ENCODE results near the gene MFAP3.
"Not testable (repeated sequence)": the region's sequence is repeated elsewhere in the genome, so short reads cannot be mapped to it uniquely, and the experiment has no call there.

The MFAP3 gene

DNA sequence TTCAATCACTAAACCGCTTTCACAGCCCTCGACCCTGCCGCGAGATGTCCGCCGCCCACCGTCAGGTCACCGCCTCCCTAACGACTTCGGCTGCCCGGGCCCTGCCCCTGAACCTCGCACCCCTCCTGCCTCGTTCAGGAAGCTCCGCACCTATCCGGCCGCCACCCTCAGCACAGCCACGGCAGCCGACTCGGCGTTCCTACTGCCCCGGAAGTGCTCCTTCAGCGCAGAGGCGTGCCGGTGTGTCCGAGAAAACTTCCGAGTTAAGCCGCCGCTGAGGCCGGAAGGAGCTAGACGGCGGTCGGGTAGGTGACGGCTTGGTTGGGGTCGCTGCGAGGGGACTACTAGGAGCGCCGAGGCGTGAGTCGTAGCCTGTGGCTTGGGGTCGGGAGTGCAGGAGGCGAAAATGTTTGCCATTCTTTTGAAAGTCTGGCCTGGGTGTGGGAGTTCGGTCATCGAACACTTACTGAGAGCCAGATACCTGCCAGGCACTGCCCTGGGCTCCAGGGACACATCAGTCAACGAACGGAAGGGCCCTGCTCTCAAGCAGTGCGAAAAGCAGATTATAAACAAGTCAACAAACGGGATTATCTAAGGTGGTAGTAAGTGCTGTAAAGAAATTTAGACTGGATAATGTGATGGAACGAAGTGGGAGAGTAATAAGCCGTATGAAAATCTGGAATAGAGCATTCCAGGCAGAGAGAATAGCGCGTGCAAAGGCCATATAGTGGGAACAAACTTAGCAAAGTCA lies at the start of gene MFAP3, which contains the start of gene FAM114A2:
Gene MFAP3, plus strand, starts transcription at position 261 of the 751 bp plus-strand sequence. CDS start 10,756 bp downstream, outside the sequence.
Gene FAM114A2, minus strand, starts transcription at position 204 of the 751 bp plus-strand sequence. CDS start 3,957 bp downstream, outside the sequence.
- DNase-seq, result peak; percentile 57

DNA sequence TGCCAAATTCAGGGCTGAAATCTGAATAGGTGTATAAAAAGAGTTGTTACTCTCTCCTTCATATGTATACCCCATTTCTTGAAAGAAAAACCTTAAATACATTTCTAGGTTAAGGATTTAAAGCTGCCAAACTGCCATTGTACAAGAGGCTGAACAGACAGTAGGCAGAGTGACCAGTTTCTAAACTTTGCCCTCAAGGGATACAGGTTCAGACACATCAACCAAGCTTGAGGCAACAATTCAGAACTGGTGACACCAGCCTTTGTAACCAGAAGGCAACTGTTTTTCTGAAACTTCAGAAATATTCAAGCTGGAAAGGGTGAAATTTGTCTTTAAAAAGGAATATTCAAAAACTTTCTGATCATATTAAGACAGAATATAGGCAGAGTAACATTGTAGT lies 47.6 kb upstream of the MFAP3 start:
- no peak for DNase-seq

DNA sequence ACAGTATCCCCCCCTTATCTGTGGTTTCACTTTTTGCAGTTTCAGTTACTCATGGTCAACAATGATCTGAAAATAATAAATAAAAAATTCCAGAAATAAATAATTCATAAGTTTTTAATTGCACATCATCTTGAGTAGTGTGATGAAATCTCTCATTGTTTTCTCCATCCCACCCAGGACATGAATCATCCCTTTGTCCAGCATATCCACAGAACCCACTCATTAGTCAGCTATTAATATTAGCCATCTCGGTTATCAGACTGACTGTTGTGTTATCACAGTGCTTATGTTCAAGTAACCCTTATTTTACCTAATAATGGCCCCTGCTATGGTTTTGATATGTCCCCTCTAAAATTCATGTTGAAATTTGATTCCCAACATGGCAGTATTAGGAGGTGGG lies 40.8 kb upstream of the MFAP3 start:
- no peak for DNase-seq

DNA sequence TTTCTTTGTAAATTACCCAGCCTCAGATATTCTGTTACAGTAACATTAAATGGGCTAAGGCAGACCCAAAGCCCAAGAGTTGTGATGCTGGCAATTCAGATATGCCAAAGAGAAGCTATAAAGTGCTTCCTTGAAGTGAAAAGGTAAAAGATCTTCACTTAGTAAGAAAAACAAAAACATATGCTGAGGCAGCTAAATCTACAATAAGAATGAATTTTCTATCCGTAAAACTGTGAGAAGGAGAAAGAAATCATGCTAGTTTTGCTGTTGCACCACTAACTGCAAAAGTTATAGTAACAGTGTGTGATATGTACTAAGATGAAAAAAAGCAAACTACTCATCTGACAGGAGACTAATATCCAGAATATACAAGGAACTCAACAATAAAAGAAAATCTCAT lies 40.0 kb upstream of the MFAP3 start:
- no peak for DNase-seq

DNA sequence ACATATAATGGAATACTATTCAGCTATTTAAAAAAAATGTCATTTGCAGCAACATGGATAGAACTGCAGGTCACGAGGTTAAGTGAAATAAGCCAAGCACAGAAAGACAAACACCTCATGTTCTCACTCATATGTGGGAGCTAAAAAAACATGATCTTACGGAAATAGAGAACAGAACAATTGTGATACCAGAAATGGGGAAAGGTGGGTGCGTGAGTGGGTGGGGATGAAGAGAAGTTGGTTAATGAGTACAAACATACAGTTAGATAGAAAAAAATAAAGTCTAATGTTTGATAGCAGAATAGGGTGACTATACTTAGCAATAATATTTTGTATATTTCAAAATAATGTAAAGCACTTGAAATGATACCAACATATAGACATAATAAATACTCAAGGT lies 38.8 kb upstream of the MFAP3 start:
- no peak for DNase-seq

DNA sequence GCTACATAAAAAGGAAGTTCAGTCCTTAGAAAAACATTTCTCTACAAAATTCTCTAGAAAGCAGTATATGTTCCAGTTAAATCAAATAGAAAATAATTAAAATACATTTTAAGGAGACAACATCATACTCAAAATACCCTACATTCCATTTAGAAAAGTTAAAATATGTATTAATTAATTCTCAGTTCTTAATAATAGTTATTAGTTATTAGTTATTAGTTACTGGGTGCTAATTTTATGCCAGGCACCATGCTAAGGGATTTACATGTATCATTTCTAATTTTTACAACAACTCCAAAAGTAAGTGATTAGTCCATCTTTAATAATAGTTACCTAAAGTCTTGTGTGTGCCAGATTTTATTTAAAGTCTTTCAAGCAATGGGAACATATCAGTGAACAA lies 38.1 kb upstream of the MFAP3 start:
- DNase-seq, result no peak

DNA sequence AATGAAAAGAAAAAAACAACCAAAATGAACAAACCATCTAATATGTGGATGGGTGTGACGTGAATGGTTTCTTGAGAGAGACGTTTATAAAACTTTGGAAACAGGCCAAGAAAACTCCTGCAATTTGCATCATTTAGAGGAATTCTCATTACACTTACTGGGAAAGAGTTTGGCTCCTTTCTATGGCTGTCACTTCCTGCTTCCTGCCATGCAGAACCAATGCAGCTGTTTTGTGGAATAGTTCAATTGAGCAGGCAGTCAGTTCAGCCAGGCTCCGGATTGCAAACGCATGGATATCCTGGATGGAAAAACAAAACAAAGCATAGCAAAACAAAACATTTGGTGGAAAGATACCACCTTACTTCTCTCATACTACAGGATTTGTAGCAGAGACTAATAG lies 36.7 kb upstream of the MFAP3 start:
- no peak for DNase-seq

DNA sequence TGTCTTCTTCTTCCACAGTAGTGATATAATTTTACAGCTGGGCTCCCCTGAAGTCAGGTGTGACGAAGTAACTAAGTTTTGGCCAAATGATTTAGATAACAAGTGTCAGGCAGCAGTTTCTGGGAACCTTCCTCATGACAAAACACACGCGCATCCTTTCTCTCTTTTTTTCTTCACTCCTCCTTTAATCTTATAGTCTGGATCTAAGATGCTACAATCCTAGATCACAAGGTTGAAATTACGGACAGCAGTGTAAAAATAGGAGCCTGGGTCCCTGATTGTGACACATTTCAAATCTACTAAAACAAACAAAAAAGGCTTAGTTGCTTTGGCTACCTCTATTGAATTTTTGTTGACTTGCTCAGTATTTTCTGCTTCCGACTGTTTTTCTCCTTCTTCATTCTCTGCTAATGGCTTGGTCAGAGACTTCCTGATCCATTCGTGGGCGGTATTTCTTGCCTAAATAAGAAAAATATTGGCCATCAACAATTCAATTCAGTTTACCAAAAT lies 36.2 kb upstream of the MFAP3 start:
- DNase-seq, result no peak

DNA sequence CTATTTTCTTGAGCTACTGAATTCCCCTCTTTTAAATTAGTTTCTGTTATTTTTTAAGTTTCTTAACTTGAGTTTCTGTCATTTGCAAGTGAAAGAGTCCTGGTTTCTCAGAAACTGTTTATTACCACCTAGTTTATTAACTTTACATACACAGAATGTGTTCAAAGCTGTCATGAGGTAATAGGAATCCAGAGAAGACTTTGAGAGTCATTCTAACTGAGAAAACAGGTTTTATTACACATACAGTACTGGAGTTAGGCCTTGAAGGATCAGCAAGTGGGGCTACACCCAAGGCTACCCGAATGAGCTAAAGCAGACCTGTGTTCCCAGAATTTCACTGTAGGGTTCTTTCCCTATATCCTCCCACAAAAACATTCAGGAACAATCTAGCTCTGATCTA lies 33.1 kb upstream of the MFAP3 start:
- DNase-seq, result no peak

DNA sequence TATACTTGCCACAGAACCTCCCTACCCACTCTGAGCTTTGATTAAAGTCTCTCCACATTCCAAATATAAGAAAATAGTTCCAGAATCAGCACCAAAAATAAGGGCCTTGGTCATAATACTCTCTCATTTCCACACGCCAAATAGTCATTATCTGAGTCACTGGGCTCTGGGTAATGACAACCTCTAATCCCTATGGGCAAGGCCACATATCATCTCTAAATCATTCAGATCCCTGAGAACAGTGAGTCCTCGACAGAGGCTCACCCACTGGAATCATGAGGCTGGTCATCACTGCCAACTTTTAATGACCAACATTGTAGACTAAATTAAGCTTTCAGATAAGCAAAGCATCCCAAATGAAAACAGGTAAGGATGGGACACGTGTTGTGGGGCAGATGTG lies 28.1 kb upstream of the MFAP3 start:
- no peak for DNase-seq

DNA sequence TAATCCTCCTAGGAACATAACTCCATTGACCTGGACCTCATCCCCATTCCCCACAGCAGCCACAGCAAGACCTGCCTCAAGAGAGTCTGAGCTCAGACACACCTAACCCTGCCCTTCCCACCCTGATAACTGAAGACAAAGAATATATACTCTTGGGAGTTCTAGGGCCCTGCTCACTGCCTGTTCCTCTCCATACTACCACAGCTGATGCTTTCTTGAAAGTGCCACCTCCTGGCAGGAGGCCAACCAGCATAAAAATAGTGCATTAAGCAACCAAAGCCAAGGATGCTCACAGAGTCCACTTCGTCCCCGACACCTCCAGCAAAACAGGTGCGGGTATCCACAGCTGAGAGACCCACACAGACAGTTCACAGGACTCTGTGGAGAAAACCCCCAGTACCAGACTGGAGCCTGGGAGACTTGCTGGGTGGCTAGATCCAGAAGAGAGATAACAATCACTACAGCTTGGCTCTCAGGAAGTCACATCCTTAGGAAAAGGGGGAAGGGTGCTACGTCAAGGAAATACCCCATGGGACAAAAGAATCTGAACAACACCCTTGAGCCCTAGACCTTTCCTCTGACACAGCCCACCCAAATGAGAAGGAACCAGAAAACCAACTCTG lies 23.6 kb upstream of the MFAP3 start:
- no peak for DNase-seq

DNA sequence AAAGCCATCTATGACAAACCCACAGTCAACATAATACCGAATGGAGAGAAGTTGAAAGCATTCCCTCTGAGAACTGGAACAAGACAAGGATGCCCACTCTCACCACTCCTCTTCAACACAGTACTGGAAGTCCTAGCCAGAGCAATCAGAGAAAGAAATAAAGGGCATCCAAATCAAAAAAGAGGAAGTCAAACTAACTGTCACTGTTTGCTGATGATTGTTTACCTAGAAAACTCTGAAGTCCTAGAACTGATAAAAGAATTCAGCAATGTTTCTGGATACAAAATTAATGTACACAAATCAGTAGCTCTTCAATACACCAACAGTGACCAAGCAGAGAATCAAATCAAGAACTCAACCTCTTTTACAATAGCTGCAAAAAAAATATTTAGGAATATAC lies 19.8 kb upstream of the MFAP3 start:
- DNase-seq, result not testable (repeated sequence)

DNA sequence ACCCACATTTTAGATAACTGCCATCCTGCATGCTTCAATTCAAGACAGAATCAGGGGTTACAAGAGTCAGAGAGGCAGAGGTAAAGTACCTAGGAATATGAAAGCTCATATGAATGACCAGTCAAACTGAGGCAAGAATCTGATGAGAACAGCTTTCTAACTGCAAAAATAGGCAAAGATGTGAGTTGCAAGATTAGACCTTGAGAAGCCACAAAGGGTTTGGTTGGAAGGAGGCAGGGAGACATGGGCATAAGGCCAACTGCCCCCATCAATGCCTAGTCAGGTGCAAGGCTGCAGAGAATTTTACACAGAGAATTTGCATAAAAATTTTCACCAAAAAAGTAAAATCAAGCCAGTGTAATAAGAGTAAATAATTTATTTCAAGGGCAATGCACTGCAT lies 12.8 kb upstream of the MFAP3 start:
- no peak for DNase-seq

DNA sequence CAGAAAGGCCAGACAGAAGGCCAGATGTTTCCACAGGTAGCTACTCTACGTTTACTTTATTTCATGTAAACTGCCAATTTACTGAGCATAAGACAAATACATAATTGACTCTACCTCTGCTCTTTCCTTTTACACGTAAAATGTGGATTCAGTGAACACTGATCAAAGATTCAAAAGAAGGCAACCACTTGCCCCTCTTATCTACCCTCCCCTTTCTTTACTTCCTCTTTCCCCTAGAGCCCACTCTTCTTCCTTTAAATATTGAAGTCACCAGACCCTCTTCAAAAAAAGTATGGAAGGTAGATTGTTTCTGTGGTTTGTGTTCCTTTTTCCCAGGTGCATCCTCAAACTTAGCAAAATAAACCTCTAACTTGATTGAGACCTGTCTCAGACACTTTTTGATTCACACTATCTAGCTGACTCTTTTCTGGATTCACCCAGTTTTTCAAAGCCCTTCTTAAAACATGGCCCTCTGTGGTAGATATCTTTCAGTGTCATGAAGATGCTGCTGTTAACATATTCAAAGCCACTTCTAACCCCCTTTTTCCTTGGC lies 6.8 kb upstream of the MFAP3 start:
- no peak for DNase-seq

DNA sequence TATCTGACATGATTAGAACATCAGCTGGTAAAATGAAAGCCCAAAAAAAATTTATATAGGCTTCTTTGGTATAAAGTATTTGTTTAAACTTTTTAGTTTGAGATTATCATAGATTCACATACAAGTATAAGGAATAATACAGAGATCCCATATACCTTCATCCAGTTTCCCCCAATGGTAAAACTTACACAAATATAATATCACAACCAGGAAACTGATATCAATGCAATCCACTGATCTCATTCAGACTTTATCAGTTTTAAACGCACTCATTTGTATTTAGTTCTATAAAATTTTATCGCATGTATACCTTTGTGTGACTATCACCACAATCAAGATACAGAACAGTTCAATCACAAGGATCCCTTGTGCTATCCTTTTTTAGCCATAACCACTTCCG lies 3.8 kb upstream of the MFAP3 start:
- DNase-seq, result no peak

DNA sequence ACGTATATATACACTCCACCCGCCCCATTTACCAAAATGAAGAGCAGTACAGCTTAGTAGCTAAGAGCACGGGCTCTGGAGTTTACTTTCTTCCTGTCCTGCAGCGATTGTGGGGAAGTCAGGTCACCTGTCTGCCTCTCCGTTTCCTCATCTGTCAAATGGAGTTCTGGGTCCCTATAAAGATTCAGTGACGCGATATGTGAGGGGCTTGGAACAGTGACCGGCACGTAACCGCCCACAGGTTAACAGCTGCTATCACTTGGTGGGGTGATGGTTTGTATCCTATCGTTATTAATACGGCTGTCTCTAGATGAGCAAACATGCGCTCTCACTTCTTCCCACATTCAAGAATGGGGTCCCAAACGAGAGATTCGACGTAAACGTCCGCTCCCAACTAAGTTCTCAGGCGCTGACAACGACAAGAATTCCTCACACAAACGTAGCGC lies 483 bp upstream of the MFAP3 start:
- no peak for DNase-seq

DNA sequence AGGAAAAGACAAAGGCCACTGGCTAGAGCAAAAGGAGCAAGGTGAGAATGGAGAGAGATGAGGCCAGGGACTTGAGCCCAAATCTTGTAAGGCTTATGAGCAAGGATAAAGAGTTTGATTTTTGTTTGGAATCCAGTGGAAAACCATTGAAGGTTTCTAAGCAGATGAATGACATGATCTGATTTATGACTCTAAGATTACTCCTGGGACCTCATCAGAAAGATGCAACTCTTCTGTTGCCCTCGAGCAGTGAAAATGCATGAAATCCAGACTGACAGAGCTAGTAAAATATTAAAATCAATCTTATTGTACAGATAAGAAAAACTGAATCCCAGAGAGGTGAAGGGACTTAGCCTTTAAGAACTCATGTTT lies 677 bp downstream of the MFAP3 start:
- DNase-seq, result no peak

DNA sequence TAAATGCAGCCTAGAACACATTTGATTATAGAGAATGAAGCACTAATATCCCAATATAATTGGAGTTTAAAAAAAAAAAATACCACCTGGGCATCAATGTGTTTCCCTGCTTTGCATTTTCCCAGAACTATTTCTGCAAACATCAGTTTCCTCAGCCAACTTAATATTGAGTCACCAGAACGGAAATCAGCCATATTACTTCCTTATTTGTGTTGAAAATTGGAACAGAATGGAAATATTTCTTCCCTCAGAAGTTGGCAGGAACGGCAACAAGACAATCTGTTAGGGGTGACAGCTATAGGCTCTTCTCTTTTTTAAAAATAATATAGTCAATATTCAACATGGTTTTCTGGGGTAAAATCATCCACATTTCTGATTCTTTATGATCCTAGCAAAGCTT lies 4.0 kb downstream of the MFAP3 start:
- DNase-seq, result no peak

DNA sequence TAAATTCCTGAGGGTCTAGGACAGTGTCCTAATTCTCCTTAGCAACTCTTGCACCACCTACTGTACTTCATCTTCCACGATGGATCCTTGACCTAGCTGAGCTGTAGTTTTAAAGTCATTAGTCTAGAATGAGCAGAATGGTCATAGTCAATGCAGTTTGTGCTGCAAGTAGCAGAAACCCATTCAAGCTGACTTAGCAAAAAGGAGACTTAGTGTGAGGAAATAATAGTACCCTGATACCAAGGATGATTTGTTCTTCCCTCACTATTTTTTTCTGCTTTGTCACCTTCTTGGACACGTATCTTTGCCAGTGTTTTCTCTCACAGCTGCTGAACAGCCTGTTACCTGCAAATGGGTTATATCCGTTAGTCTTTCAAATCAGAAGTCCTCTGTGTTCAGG lies 5.3 kb downstream of the MFAP3 start:
- DNase-seq, result no peak

DNA sequence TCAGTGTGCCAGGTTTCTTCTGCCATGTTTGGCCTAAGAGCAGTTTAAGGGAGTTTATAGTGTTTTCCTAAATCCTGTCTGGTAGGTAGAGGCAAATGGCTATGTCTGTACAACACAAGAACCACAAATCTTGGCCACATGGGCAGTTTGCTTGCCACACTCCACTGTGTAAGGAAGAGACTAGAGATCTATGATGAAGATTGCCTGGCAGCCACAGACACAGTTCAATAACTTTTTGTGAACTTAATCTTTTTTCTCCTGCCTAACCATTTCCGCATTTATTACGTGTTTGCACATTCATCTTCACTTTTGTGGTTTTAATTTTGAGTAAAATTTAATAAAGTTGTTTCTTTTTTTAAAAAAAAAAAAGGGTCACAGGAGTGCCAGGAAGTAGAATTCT lies 5.8 kb downstream of the MFAP3 start:
- DNase-seq, result no peak

DNA sequence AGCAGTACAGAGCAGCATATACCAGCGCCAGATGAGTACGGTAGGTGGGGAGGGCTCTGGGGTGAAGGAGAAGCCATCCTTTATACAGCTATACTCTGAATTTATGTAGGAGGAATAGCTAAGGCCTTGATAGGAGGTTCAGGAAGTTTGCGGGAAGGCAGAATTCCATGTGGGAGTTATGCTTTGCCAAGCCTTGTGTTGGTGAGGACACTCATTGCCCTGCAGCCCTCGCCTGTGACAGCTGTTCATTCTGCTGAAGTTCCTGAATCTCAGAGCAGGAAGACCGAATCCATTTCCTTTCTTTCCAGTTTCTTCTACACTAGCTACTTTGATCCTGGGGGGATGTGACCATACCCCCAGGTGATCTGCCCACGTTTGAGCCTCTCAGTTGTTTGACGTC lies 7.7 kb downstream of the MFAP3 start:
- no peak for DNase-seq

DNA sequence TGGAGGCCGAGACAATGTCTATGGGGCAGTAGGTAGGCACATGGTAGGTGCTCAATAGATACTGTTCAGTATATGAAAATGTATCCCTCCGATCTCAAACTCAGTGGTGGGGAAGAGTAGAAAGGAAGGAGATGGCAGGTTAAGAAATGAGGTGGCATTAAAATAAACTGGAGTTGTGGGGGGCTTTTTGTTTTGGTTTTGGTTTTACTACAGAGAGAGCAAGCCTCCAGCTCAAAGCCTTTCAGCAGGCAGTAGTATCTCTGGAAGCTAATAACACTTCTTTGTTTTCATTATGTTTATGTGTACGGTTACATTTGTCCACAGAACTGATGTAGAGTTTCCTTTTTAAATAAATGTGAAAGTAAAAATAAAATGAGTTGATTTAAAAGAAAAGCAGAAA lies 8.6 kb downstream of the MFAP3 start:
- DNase-seq, result no peak

DNA sequence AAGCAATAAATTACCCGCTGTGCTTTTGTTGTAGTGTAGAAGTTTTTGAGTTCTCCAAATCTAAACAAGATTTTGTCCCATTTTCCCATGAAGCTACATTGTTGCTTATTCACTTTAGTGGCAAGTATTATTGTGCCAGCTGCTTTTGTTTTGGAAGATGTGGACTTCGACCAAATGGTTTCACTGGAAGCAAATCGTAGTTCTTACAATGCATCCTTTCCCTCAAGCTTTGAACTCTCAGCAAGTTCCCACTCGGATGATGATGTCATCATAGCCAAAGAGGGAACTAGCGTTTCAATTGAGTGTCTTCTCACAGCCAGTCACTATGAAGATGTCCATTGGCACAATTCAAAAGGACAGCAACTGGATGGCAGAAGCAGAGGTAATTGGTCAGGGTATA lies 10.9 kb downstream of the MFAP3 start:
- no peak for DNase-seq

DNA sequence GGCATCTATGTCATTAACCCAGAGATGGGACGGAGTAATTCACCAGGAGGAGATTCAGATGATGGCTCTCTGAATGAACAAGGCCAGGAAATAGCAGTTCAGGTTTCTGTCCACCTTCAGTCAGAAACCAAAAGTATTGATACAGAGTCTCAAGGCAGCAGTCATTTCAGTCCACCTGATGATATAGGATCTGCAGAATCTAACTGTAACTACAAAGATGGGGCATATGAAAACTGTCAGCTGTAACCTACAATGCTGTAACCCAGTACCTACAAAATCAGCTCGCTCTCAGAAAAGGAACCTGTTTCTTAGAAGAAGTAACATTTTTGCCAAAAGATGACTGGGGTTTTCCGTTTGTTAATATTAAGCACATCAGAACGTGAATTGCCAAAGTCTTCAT lies 14.7 kb downstream of the MFAP3 start:
- no peak for DNase-seq
